ENCODE results near the gene CNTNAP1.

The CNTNAP1 gene

DNA sequence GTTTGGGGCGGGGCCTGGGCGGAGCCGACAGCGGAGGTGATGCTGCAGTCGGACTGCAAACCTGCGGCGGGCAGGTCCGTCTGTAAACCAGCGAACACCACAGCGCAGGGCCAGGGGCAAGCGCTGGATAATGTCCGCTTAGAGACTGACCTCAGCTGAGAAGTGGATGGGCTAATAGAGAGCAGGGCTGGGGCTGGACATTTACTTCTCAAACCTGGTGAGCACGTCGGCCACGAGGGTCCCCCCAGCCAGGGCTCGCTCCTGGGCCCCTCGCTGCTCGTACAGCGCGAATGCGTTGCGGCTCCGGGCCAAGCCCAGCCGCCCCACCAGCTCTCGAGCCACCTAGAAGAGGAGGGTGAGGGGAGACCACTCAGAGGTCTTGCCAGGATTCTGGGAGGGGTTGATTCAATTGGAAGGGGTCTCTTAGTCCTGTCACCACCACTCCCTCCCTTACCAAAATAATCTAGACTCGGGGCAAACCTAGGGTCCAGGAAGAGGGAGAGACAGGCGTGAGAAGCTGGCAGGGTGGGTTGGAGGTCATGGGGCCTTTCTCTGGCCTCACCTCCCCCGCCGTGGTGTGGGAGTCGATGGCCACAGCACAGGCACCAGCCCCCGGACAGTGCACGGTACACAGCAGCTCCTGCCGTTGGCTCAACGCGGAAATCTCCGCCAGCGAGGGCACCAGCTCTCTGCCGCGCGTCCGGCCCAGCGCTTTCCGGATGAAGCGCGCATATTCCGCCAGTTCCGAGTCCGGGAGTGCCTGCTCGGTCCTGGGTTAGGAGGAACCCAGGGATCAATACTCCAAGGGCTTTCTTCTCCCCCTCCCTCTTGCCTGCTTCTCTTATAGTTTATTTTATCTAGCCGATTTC is 11.3 kb upstream of the CNTNAP1 start:
- no peak for TF ChIP-seq POLR2A (IDR thresholded peaks at IDR 0.05; ENCODE audit: low read depth, low read length)
- TF ChIP-seq POLR2AphosphoS5 (IDR thresholded peaks at IDR 0.05; ENCODE audit: low read depth, low read length), result no peak
- no peak for TF ChIP-seq SPI1 (IDR thresholded peaks at IDR 0.05; ENCODE audit: low read depth, low read length)
- TF ChIP-seq TAF1 (IDR thresholded peaks at IDR 0.05; ENCODE audit: low read depth, low read length), result no peak
- TF ChIP-seq PAX5 (IDR thresholded peaks at IDR 0.05; ENCODE audit: insufficient read depth, low read length, severe bottlenecking), result no peak
- no peak for TF ChIP-seq POU2F2 (IDR thresholded peaks at IDR 0.05; ENCODE audit: low read depth, low read length)
- FAIRE-seq (no peak), DNase-seq (ENCODE audit: insufficient read length, low spot score) (no peak)

- TF ChIP-seq POU2F2 (IDR thresholded peaks at IDR 0.05; ENCODE audit: low read depth, low read length) (no peak), PAX5 (IDR thresholded peaks at IDR 0.05; ENCODE audit: insufficient read depth, low read length, severe bottlenecking) (no peak), POLR2AphosphoS5 (IDR thresholded peaks at IDR 0.05; ENCODE audit: low read depth, low read length) (no peak), SPI1 (IDR thresholded peaks at IDR 0.05; ENCODE audit: low read depth, low read length) (no peak), TAF1 (IDR thresholded peaks at IDR 0.05; ENCODE audit: low read depth, low read length) (no peak), POLR2A (IDR thresholded peaks at IDR 0.05; ENCODE audit: low read depth, low read length) (no peak)
- FAIRE-seq (no peak), DNase-seq (ENCODE audit: insufficient read length, low spot score) (no peak)
These were observed 10.3 kb upstream of the CNTNAP1 start for GRCh38 chr17:42672038-42672437.

DNA sequence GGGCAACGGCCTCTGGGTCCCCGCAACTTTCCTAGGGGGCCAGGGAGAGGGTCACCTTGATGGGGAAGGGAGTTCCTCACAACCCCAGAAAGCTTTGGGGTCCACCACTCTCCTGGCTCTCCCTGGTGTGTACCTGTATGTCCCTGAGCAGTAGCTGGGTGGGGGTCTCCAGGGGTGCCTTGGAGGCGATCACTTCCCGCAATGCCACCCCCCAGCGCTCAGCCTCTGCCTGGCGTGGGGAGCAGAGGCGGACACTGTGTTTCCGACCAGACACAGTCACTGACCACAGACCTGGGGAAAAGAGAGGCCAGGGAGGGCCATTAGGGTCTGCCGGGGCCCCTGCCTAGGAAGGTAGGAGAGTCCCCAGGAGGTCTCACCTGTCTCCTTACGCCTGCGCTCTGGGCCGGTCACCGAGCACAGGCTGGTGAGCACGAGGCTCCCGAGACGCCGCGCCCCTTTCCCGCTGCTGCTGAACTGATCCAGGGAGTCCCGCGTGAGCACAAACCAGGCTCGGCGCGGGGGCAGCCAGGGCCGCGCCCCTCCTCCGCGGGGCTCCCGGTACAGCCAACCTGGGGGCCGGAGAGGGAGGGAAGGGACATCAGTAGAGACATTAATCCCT is 9.0 kb upstream of the CNTNAP1 start:
- DNase-seq (ENCODE audit: insufficient read length, low spot score) (no peak), FAIRE-seq (no peak)
- no peak for TF ChIP-seq POU2F2 (IDR thresholded peaks at IDR 0.05; ENCODE audit: low read depth, low read length)
- no peak for TF ChIP-seq POLR2A (IDR thresholded peaks at IDR 0.05; ENCODE audit: low read depth, low read length)
- no peak for TF ChIP-seq SPI1 (IDR thresholded peaks at IDR 0.05; ENCODE audit: low read depth, low read length)
- no peak for TF ChIP-seq TAF1 (IDR thresholded peaks at IDR 0.05; ENCODE audit: low read depth, low read length)
- no peak for TF ChIP-seq POLR2AphosphoS5 (IDR thresholded peaks at IDR 0.05; ENCODE audit: low read depth, low read length)
- TF ChIP-seq PAX5 (IDR thresholded peaks at IDR 0.05; ENCODE audit: insufficient read depth, low read length, severe bottlenecking), result no peak

- peak; percentile 76 for FAIRE-seq
- TF ChIP-seq POU2F2 (IDR thresholded peaks at IDR 0.05; ENCODE audit: low read depth, low read length), result no peak
- no peak for TF ChIP-seq POLR2AphosphoS5 (IDR thresholded peaks at IDR 0.05; ENCODE audit: low read depth, low read length)
- no peak for TF ChIP-seq SPI1 (IDR thresholded peaks at IDR 0.05; ENCODE audit: low read depth, low read length)
- no peak for TF ChIP-seq TAF1 (IDR thresholded peaks at IDR 0.05; ENCODE audit: low read depth, low read length)
- TF ChIP-seq POLR2A (IDR thresholded peaks at IDR 0.05; ENCODE audit: low read depth, low read length), result no peak
- no peak for TF ChIP-seq PAX5 (IDR thresholded peaks at IDR 0.05; ENCODE audit: insufficient read depth, low read length, severe bottlenecking)
- no peak for DNase-seq (ENCODE audit: insufficient read length, low spot score)
These were observed 8.2 kb upstream of the CNTNAP1 start for GRCh38 chr17:42673885-42674754.

GRCh38 chr17:42674755-42675347 is 7.5 kb upstream of the CNTNAP1 start:
- DNase-seq (ENCODE audit: insufficient read length, low spot score), result no peak
- FAIRE-seq, result no peak
- TF ChIP-seq POLR2AphosphoS5 (IDR thresholded peaks at IDR 0.05; ENCODE audit: low read depth, low read length) (no peak), TAF1 (IDR thresholded peaks at IDR 0.05; ENCODE audit: low read depth, low read length) (no peak), POU2F2 (IDR thresholded peaks at IDR 0.05; ENCODE audit: low read depth, low read length) (no peak), SPI1 (IDR thresholded peaks at IDR 0.05; ENCODE audit: low read depth, low read length) (no peak), POLR2A (IDR thresholded peaks at IDR 0.05; ENCODE audit: low read depth, low read length) (no peak), PAX5 (IDR thresholded peaks at IDR 0.05; ENCODE audit: insufficient read depth, low read length, severe bottlenecking) (no peak)

DNA sequence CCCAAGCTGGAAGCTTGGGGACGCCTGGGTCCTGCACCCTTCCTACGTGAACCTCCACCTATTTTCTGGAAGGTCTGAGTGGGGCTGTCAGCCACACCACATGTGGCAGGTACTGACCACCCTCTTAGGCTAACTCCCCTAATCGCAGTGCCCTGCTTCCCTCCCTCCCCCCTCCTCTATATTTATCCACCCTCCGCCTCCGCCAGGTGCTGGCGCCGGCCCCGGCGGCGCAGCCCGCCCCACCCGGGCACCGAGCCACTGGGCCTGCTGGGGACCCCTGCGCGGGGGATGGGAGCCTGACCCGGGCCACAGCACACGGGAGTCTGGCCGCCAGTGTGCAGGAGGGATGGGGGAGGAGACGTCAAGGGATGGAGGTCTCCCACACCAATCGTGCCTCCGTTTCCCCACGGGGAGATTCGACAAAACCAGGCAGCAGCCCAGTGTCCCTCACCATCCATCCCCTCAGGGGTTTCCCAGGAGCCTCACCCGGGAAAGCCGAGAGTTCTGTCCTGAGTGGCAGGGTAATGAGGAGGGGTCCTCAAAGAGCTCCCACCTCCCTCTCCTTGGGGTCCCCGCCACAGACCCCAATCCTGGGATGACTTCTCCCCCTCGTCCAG is 6.9 kb upstream of the CNTNAP1 start:
- DNase-seq (ENCODE audit: insufficient read length, low spot score), result no peak
- peak; percentile 50 for FAIRE-seq
- no peak for TF ChIP-seq PAX5 (IDR thresholded peaks at IDR 0.05; ENCODE audit: insufficient read depth, low read length, severe bottlenecking)
- TF ChIP-seq POU2F2 (IDR thresholded peaks at IDR 0.05; ENCODE audit: low read depth, low read length), result no peak
- TF ChIP-seq SPI1 (IDR thresholded peaks at IDR 0.05; ENCODE audit: low read depth, low read length), result no peak
- no peak for TF ChIP-seq POLR2A (IDR thresholded peaks at IDR 0.05; ENCODE audit: low read depth, low read length)
- no peak for TF ChIP-seq TAF1 (IDR thresholded peaks at IDR 0.05; ENCODE audit: low read depth, low read length)
- no peak for TF ChIP-seq POLR2AphosphoS5 (IDR thresholded peaks at IDR 0.05; ENCODE audit: low read depth, low read length)

- DNase-seq (ENCODE audit: insufficient read length, low spot score) (no peak), FAIRE-seq (no peak)
- TF ChIP-seq POLR2A (IDR thresholded peaks at IDR 0.05; ENCODE audit: low read depth, low read length) (no peak), POLR2AphosphoS5 (IDR thresholded peaks at IDR 0.05; ENCODE audit: low read depth, low read length) (no peak), SPI1 (IDR thresholded peaks at IDR 0.05; ENCODE audit: low read depth, low read length) (no peak), PAX5 (IDR thresholded peaks at IDR 0.05; ENCODE audit: insufficient read depth, low read length, severe bottlenecking) (no peak), TAF1 (IDR thresholded peaks at IDR 0.05; ENCODE audit: low read depth, low read length) (no peak), POU2F2 (IDR thresholded peaks at IDR 0.05; ENCODE audit: low read depth, low read length) (no peak)
These were observed 6.3 kb upstream of the CNTNAP1 start for GRCh38 chr17:42675965-42676423.

GRCh38 chr17:42676424-42677011 is 5.8 kb upstream of the CNTNAP1 start, which contains the start of gene PLEKHH3:
Gene PLEKHH3 (minus strand): TSS chr17:42676994. CDS start chr17:42676563, 431 bp downstream.
- TF ChIP-seq POU2F2 (IDR thresholded peaks at IDR 0.05; ENCODE audit: low read depth, low read length) (no peak), TAF1 (IDR thresholded peaks at IDR 0.05; ENCODE audit: low read depth, low read length) (no peak)
- FAIRE-seq (no peak), DNase-seq (ENCODE audit: insufficient read length, low spot score) (no peak)

Measured in GM12891 (cell line).